Measurements from ENCODE around the gene FRMD5. TPM values are rescaled to one million over a fixed set of nuclear protein-coding genes. Genes with fewer than 3 reads are reported as not detected.

Gene FRMD5
- total and polyA plus RNA-seq, 2 donors (not counting 1 experiment from before 2014, with no cell fraction given) = 1.9 to 4.3 TPM

DNA sequence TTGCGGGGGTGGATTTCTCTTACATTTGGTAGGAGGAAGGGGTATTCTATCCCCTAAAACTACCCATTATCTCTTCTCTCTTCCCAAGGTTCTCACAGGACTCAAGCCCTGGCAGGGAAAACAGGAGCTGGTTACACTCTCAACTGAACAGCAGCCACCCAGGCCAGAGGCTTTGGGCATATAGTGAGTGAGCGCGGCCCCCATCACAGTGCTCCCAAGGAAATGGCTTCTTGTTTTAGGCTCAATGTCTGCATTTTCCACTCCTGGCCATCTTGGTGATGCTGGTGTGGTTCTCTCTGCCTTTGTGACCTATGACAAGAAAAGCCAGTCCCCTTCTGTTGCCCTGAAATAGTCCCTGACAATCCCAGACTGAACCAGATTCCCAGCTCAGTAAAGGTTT is 318.2 kb downstream of the FRMD5 start:
- Histone ChIP-seq H4K20me1 (ENCODE audit: control insufficient read depth, extremely low read depth, insufficient read depth, low read length) (no peaks in the 10 kb centered on the region), H3K27ac (ENCODE audit: insufficient read depth, low read length) (no peak overlapping the region), H3K9me3 (ENCODE audit: control insufficient read depth, insufficient read depth, low read depth, low read length) (no peaks in the 10 kb centered on the region), H3K4me2 (ENCODE audit: extremely low read depth, insufficient read depth, low read length) (no peak overlapping the region), H3K4me1 (ENCODE audit: control insufficient read depth, extremely low read depth, insufficient read depth, low read length) (no peaks in the 10 kb centered on the region), H3K4me3 (replicated peaks in 1 of 4; ENCODE audit: control extremely low read depth in 1 of 4, insufficient read depth in 1 of 4, low read depth in 3 of 4, low read length in 4 of 4) (no peak overlapping the region), H3K9ac (ENCODE audit: insufficient read depth, low read length) (no peak overlapping the region), H3K36me3 (ENCODE audit: control insufficient read depth, insufficient read depth, low read length) (peaks cover 3% of the 10 kb centered on the region), H3K27me3 (ENCODE audit: control insufficient read depth, insufficient read depth, low read length) (no peaks in the 10 kb centered on the region), H3K79me2 (ENCODE audit: control insufficient read depth, insufficient read depth, low read length) (no peaks in the 10 kb centered on the region), H2AFZ (ENCODE audit: low read length) (no peak overlapping the region)
- TF ChIP-seq EZH2 (IDR thresholded peaks at IDR 0.05; ENCODE audit: low read length, missing control alignments) = no peak
- TF ChIP-seq, protein P1, sequence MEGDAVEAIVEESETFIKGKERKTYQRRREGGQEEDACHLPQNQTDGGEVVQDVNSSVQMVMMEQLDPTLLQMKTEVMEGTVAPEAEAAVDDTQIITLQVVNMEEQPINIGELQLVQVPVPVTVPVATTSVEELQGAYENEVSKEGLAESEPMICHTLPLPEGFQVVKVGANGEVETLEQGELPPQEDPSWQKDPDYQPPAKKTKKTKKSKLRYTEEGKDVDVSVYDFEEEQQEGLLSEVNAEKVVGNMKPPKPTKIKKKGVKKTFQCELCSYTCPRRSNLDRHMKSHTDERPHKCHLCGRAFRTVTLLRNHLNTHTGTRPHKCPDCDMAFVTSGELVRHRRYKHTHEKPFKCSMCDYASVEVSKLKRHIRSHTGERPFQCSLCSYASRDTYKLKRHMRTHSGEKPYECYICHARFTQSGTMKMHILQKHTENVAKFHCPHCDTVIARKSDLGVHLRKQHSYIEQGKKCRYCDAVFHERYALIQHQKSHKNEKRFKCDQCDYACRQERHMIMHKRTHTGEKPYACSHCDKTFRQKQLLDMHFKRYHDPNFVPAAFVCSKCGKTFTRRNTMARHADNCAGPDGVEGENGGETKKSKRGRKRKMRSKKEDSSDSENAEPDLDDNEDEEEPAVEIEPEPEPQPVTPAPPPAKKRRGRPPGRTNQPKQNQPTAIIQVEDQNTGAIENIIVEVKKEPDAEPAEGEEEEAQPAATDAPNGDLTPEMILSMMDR (conservative IDR thresholded peaks at IDR 0.05 in 1 of 2, IDR thresholded peaks at IDR 0.05 in 1 of 2; ENCODE audit: low read depth in 1 of 2, low read length in 2 of 2) = no peak
- DNase-seq (ENCODE audit: low read depth in 2 of 2) = no peak

DNA sequence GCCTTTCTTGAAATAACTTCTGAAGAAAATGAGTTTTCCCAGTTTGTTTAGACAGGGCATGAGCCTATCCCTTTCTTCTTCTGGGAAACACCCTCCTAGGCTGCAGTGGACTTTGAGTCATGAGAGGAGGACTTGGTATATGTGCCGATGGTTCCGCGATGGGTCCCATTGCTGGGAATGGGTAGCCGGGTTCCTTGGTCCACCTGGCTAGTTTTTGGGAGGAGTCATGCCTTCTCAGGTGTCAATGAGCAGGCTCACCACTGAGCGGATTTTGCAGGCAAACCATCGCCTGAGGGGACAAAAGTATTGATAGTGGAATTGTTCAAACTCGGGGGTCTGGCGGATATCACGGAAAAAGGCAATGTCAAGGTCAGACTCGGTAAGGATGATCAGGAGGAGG is 321.4 kb downstream of the FRMD5 start:
- Histone ChIP-seq H3K79me2 (ENCODE audit: control insufficient read depth, insufficient read depth, low read length) (no peaks in the 10 kb centered on the region), H4K20me1 (ENCODE audit: control insufficient read depth, extremely low read depth, insufficient read depth, low read length) (no peaks in the 10 kb centered on the region), H3K4me1 (ENCODE audit: control insufficient read depth, extremely low read depth, insufficient read depth, low read length) (no peaks in the 10 kb centered on the region), H3K9ac (ENCODE audit: insufficient read depth, low read length) (no peak overlapping the region), H3K36me3 (ENCODE audit: control insufficient read depth, insufficient read depth, low read length) (peaks cover 3% of the 10 kb centered on the region), H3K27me3 (ENCODE audit: control insufficient read depth, insufficient read depth, low read length) (no peaks in the 10 kb centered on the region), H3K4me3 (replicated peaks in 1 of 4; ENCODE audit: control extremely low read depth in 1 of 4, insufficient read depth in 1 of 4, low read depth in 3 of 4, low read length in 4 of 4) (no peak overlapping the region), H3K27ac (ENCODE audit: insufficient read depth, low read length) (no peak overlapping the region), H3K4me2 (ENCODE audit: extremely low read depth, insufficient read depth, low read length) (no peak overlapping the region), H3K9me3 (ENCODE audit: control insufficient read depth, insufficient read depth, low read depth, low read length) (no peaks in the 10 kb centered on the region), H2AFZ (ENCODE audit: low read length) (no peak overlapping the region)
- no peak for DNase-seq (ENCODE audit: low read depth in 2 of 2)
- no peak for TF ChIP-seq EZH2 (IDR thresholded peaks at IDR 0.05; ENCODE audit: low read length, missing control alignments)
- TF ChIP-seq, protein P1 (conservative IDR thresholded peaks at IDR 0.05 in 1 of 2, IDR thresholded peaks at IDR 0.05 in 1 of 2; ENCODE audit: low read depth in 1 of 2, low read length in 2 of 2) = no peak

DNA sequence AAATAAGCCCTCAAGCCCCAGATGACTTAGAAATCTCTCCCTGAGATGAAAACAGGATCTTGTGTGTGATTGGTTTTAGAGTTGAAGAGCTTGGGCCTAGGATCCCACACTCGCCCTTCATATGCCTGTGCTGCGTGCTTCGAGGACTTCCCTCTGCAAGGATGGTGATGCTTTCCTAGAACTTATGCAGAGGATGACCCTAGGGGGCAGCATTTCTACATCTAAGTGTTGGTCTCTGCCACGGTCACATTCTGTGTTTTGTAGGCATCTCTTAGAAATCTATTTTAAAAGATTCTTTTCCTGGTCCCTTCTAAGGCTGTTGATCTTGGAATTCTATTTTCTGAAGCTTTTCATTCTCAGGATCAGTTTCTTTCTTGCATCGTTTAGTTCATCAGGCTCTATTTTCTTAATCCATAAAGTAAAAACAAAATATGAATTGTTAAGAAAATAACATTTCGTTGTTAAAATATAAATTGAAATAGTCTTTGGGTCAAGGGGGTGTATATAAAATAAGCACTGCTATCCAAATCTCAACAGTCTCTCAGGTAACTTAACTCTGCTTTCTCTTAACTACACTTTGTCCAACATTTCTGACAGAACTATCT is 322.6 kb downstream of the FRMD5 start:
- Histone ChIP-seq H3K4me1 (ENCODE audit: control insufficient read depth, extremely low read depth, insufficient read depth, low read length) (no peaks in the 10 kb centered on the region), H3K9ac (ENCODE audit: insufficient read depth, low read length) (no peak overlapping the region), H3K27me3 (ENCODE audit: control insufficient read depth, insufficient read depth, low read length) (no peaks in the 10 kb centered on the region), H4K20me1 (ENCODE audit: control insufficient read depth, extremely low read depth, insufficient read depth, low read length) (no peaks in the 10 kb centered on the region), H3K9me3 (ENCODE audit: control insufficient read depth, insufficient read depth, low read depth, low read length) (no peaks in the 10 kb centered on the region), H3K27ac (ENCODE audit: insufficient read depth, low read length) (no peak overlapping the region), H3K4me2 (ENCODE audit: extremely low read depth, insufficient read depth, low read length) (no peak overlapping the region), H3K79me2 (ENCODE audit: control insufficient read depth, insufficient read depth, low read length) (no peaks in the 10 kb centered on the region), H3K36me3 (ENCODE audit: control insufficient read depth, insufficient read depth, low read length) (peaks cover 2% of the 10 kb centered on the region), H2AFZ (ENCODE audit: low read length) (no peak overlapping the region), H3K4me3 (replicated peaks in 1 of 4; ENCODE audit: control extremely low read depth in 1 of 4, insufficient read depth in 1 of 4, low read depth in 3 of 4, low read length in 4 of 4) (no peak overlapping the region)
- no peak for TF ChIP-seq EZH2 (IDR thresholded peaks at IDR 0.05; ENCODE audit: low read length, missing control alignments)
- TF ChIP-seq, protein P1 (conservative IDR thresholded peaks at IDR 0.05 in 1 of 2, IDR thresholded peaks at IDR 0.05 in 1 of 2; ENCODE audit: low read depth in 1 of 2, low read length in 2 of 2) = peak; percentile 73 to 74
- DNase-seq (ENCODE audit: low read depth in 2 of 2) = peak; percentile 68 to 87

All from fibroblast of lung (primary cell).